Stimulated activated CD8-positive, alpha-beta memory T cell treated with anti-CD3 and anti-CD28 coated beads, Interleukin-7, amount 100 ng/mL, for 4 hours (primary cell): Measurements from ENCODE around the gene TSPEAR.

Experiments used
- DNase-seq, 2 donors: peaks; one replicate each; pipeline ENCODE4 v3.0.0-alpha.2; 2020; ENCODE audit warnings: low read depth in 2 of 2

Gene TSPEAR

DNA sequence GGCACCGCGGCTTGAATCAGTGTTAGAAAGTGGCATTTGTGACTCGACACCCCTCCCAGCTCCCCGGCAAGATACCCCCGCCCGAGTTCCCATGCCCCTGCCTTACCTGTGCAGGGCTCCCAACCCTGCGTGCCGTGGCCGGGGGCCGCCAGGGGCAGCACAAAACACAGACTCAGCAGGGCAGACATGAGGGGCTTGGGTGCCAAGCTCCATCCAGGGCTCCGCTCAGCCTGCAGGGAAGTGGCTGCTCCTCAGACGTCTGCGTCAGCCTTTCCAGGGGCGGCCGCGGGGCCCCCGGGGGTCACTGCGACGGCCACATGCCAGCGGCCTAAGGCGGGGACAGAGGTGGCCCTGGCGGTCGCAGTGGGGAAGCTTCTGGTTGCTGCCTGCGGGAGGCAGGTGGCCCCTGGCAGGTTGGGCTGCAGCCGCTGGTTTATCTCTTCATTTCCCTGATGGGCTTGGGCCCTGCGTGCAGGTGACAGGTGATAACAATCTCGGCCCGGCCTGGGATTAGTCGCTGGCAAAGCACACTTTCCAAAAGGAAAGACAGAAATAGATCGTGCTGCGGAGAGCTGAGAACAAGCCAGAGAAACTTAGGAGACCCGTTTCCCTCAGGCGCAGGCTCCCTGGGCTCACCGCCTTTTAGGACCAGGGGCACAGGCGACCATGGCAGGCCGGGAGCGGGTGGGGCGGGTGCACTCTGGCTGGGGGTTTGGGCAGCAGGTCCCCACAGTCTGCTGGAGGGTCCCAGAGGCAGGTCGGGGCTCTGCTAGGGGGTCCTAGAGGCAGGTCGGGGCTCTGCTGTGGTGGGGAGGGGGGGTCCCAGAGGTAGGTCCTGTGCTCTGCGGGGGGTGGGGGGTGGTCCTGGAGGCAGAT lies at the start of gene TSPEAR:
Gene TSPEAR (minus strand): TSS at position 246 of the 876 bp plus-strand sequence. CDS start 58 bp downstream, at position 188.
- no peak for DNase-seq

DNA sequence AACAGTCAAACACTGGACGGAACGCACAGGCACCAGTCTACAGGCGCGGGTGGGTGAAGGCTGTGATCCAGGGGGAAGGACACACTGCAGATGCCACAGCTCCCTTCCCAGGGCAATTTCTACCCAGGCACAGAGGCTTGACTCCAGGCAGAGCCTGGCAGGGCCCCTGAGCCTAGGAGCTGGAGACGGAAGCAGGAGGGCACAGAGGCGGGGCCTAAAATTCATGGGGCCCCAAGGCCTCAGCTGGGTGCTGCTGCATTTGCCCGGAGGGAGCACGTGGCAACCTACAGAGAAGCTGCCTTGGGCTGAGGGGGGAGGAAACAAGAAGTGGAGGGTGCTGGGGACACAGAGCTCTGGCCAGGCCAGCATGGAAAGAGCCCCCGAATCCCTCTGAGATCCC lies 49.0 kb upstream of the TSPEAR start:
- no peak for DNase-seq

DNA sequence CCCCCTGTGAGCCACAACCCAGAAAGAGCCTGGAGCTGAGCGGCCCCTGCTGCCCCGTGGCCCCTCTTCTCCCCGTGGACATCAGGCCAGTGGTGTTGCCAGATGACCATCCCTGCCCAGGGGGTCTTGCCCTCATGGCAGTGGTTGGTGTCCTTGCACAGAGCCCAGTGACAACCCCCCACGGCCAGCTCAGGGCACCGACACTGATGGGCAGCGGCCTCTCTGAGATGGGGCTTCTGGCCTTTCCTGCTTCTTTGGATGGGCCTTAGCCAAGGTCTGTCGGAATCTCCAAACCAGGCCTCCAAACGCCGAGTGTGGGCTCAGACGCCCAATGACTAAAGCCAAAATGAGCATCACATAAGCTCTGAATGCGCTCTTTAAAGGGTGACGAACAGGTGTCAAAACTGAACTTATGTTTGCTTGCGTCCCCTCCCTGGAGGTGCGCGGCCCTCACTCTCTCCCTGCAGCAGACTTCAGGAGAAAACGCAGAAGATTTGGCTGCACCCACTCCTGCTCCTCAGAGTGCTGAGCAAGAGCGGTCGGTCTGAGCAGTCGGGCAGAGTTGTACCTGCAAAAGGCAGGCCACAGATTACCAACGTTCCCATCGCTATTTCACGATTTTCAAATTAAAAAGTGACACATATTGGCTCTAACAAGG lies 48.4 kb upstream of the TSPEAR start:
- no peak for DNase-seq

DNA sequence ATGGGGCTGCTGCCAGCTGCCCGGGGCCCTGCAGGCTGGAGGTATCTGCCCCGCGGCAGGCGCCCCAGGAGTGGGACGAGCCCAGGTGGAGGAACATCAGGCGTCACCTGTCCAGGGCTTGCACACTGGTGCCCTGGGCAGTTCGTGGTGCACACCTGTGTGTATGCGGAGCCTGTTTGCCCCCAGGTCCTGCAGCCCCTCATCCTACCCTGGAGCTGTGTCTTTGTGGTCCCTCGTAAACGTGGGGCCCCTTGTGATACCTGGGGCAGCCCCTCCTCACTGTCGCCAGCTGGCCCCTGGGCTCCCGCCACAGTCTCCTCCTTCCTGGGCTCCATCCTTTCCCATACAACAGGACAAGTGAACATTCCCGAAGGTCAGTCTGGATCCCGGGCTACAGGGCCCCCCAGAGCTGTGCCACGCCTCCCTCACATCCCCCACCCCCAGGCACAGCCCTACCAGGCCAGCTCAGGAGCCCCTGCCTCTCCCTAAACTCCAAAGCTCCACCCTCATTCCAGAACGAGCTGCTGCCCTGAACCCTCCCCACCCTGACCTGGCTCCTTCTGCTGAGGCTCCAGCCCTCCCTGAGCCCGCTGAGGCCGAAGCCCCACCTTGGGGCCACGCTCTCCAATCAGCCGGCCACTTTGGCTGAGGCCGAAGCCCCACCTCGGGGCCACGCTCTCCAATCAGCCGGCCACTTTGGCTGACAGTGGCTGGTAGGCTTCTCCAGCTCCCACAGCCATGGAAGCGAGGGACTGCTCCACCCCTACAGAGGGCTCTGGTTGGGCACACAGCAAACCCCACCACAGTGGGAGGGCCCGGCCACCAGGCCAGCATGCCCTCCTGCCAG lies 47.6 kb upstream of the TSPEAR start:
- no peak for DNase-seq

GRCh38 chr21:44758141-44758561 lies 46.8 kb upstream of the TSPEAR start:
- no peak for DNase-seq

DNA sequence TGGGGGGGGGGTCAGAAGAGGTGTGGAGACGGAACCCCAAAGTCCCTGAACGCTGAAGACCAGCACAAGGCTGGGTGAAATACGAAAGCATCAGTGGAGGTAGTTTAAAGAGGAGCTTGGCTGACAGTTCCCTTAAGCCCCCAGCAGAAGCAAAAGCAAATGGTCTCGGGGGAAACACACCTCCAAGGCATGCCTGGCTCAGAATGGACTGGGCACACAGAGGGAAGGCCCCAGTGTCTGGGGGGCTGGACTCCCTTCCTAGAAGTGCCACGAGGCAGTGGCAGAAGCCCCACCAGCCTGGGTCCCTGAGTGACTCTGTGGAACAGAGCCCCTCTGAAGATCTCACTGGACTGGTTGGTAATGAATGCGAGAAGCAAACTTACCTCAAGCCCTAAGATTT lies 46.4 kb upstream of the TSPEAR start:
- DNase-seq, result no peak

GRCh38 chr21:44756423-44757185 lies 45.2 kb upstream of the TSPEAR start:
- no peak for DNase-seq

DNA sequence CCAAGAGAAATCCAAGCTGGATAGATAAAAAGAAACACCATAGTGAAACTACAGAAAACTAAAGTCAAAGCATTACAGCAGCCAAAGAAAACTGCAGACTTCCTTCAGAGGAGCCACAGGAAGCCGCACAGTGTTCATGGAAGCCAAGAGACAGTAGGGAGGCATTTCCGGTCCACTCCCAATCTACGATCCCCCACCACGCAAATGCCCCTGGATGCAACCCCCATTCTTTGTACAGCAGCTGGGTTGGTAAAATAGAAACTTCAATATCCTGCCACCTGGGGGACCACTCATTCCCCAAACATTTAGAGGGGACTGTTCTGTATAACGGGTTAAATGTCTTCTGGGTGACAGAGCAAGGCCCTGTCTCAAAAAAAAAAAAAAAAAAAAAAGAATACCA lies 43.9 kb upstream of the TSPEAR start:
- DNase-seq, result no peak

DNA sequence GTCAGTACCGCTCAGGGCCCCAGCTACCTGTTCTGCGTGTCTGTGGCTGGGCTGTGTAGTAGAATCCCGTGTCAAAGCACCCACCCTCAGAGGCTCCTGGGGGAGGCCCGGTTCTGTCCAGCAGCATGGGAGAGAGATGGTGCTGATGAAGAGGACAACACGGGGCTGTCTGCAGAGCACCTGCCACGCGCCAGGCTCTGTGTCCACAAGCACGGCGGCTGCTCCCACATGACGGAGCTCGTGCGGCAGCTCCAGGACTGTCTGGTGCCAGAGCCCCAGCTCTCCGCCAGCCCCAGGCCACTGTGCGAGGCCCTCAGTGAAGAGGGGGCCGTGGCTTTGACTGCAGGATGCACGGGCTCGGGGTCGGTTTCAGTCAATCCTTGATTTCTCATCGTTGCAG lies 42.0 kb upstream of the TSPEAR start:
- no peak for DNase-seq

GRCh38 chr21:44752671-44753235 lies 41.4 kb upstream of the TSPEAR start:
- DNase-seq, result no peak

- no peak for DNase-seq
Observed at GRCh38 chr21:44751799-44752636, 40.6 kb upstream of the TSPEAR start.

DNA sequence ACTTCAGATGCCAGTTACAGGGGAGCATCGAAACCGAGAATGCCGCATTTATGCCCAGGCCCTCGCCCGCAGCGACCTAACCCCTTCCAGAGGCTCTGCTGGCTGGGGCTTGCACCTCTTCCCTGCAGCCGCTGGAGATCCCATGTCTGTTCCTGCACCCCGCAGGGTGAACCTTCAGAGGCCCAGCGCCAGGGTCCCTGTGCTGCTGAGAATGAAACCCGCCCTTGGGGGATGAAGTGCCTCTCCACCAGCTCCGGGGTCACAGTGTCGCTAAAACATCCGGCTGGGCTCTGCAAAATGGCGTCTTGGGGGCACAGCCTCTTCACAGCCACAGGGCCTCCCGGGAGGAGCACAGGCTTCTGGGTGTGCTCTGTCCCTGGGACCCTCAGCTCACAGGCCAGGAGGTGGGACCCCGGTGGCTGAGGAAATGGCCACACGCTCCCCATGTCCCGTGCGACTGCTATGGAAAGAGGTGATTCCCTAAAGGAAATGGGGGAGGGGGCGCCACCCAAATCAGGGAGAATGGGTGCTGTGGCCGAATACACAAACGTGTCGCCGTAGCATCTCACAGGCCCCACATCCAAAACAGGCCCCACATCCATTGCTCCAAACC lies 39.9 kb upstream of the TSPEAR start:
- no peak for DNase-seq

DNA sequence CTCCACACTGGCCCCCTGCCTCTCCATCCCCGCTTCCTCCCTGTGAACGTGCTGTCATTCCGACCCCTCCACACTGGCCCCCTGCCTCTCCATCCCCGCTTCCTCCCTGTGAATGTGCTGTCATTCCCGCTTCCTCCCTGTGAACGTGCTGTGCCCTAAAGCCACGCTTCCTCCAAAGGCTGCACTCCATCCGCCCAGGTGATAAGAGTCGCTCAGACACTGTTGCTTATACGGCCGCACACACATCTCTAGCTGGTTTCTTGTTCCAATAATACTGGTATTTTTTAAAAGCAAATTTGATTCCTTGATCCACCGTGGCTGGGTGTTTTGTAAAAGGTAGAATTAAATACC lies 39.3 kb upstream of the TSPEAR start:
- no peak for DNase-seq

GRCh38 chr21:44749759-44750674 lies 38.6 kb upstream of the TSPEAR start:
- DNase-seq, result no peak

DNA sequence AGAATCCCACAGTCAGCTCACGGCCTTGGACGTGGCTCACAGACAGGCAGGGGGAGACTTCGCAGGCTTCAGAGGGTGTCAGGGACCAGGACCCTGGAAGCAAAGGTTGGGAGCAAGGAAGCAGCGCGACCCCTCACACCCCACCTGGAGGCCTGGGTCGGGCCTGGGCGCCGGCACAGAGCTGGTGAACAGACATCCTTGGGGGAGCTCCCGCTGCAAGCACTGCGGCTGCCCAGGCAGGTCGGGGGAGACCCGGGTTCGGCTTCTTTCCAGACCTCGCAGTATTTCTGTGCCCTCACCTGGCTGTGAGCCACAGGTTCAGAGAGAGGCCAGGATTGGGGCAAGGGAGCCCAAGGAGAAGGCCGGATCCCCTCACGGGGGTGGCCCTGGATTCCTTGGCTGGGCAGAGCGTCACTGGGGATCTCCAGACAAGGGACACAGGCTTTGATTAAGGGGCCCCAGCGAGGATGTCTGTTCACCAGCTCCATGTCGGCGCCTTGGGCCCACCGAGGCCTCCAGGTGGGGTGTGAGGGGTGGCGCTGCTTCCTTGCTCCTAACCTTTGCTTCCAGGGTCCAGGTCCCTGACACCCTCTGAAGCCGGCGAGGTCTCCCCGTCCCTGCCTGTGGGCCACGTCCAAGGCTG lies 37.9 kb upstream of the TSPEAR start:
- DNase-seq, result no peak

DNA sequence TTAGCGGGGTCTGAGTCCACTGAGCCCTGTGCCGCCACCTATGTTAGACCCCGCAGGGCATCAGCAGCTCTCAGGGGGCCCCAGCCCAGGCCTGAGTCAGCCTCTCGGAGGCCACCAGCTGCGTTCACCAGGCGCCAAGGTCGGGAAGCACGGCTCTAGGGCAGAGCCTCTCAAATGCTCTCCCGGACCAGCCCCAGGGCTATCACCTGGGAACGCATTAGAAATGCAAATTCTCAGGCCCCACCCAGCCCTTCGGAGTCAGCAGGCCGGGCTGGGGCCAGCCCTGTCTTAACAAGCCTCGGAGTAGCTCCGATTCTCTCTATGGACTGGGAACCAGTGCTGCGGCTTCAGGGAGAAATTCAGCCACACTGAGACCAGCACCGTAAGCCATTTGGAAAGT lies 37.2 kb upstream of the TSPEAR start:
- DNase-seq, result no peak

DNA sequence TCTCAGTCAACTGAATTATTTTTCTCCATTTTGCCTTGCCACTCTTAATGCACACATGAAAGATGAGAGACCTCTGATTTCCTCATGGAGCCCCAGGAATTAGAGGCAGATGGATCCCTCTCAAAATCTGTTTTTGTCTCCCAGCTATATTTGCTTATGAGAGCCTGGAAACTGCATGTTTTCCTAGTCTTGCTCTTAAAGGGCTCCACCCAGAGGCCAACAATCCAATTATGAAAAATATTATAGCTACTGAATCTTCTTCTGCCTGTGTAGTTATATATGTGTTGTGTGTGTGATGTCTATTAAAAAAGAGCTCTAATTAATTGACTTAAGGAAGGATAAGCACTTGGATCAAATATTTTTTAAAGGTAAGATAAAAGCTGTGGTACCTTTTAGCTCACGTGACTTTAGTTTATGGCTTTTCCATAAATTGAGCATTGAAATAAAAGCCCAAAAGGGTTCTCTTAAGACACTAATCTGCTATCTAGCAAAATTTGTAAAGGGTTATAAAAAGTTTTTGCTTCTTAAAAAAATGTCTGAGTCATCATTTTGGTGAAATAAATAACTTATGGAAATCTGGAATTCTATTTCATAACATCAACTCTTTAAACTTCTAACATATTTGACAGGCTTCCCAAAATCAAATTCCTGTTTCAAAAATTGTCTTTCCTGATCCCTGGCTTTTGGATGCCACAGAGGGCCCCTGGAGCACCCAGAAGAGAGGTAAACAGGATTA lies 31.2 kb upstream of the TSPEAR start:
- DNase-seq, result no peak

DNA sequence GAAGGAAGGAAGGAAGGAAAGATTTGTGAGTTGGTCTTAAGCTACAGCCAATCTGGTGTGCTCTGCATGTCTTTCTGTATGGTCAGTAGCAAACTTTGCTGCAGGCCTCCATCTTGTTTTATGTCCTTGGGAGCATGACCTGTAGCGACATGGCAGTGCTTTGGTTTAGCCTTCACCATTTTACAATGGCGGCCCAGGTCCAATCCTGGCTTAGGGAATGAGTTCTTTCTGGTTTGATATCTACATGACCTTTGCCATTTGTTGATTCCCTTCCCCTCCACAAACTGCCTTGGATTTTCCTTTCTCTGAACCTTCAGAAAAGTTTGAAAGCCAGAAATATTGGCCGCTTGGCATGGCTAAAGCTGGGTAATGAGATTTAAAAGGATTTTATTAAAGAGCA lies 30.5 kb upstream of the TSPEAR start:
- no peak for DNase-seq
